ENCODE data around the gene UBE2U. TPM values are rescaled to one million over a fixed set of nuclear protein-coding genes. Genes with fewer than 3 reads are reported as not detected.

Gene UBE2U
- total RNA-seq, 1 donor from 2014 or later = not detected

- ATAC-seq = no peak
- intact Hi-C loops (cut with DNase I) = no loop called here
- no peak overlapping the region for H3K4me3 ChIP-seq
- DNase-seq = no peak
- H3K9me3 ChIP-seq = no peaks in the 10 kb centered on the region
- no peak for TF ChIP-seq CTCF (IDR thresholded peaks at IDR 0.05)
- H3K4me1 ChIP-seq = no peaks in the 10 kb centered on the region
- H3K36me3 ChIP-seq = no peaks in the 10 kb centered on the region
- no peaks in the 10 kb centered on the region for H3K27me3 ChIP-seq
- no peak overlapping the region for H3K27ac ChIP-seq
Measured at GRCh38 chr1:64183395-64184002, 19.9 kb upstream of the UBE2U start.

- no peak for TF ChIP-seq CTCF (IDR thresholded peaks at IDR 0.05)
- DNase-seq = no peak
- intact Hi-C loops (cut with DNase I) = no loop called here
- no peaks in the 10 kb centered on the region for H3K36me3 ChIP-seq
- no peak overlapping the region for H3K4me3 ChIP-seq
- no peak overlapping the region for H3K27ac ChIP-seq
- H3K9me3 ChIP-seq = no peaks in the 10 kb centered on the region
- no peaks in the 10 kb centered on the region for H3K4me1 ChIP-seq
- peak; percentile 44 for ATAC-seq
- no peaks in the 10 kb centered on the region for H3K27me3 ChIP-seq
Measured at GRCh38 chr1:64184003-64184440, 19.4 kb upstream of the UBE2U start.

- peak; percentile 79 for ATAC-seq
- Histone ChIP-seq H3K27me3 (no peaks in the 10 kb centered on the region), H3K36me3 (no peaks in the 10 kb centered on the region), H3K27ac (no peak overlapping the region), H3K4me1 (no peaks in the 10 kb centered on the region), H3K9me3 (no peaks in the 10 kb centered on the region), H3K4me3 (no peak overlapping the region)
- DNase-seq = peak; percentile 78
- intact Hi-C loops (cut with DNase I) = no loop called here
- TF ChIP-seq CTCF (IDR thresholded peaks at IDR 0.05) = no peak
Measured at GRCh38 chr1:64186138-64186897, 17.1 kb upstream of the UBE2U start.

GRCh38 chr1:64186898-64187280, 16.5 kb upstream of the UBE2U start:
- H3K27ac ChIP-seq = no peak overlapping the region
- ATAC-seq = no peak
- H3K4me1 ChIP-seq = no peaks in the 10 kb centered on the region
- no peak for TF ChIP-seq CTCF (IDR thresholded peaks at IDR 0.05)
- no peak overlapping the region for H3K4me3 ChIP-seq
- DNase-seq = no peak
- no peaks in the 10 kb centered on the region for H3K36me3 ChIP-seq
- intact Hi-C loops (cut with DNase I) = no loop called here
- H3K9me3 ChIP-seq = no peaks in the 10 kb centered on the region
- no peaks in the 10 kb centered on the region for H3K27me3 ChIP-seq

GRCh38 chr1:64187646-64188045, 15.8 kb upstream of the UBE2U start:
- Histone ChIP-seq H3K9me3 (no peaks in the 10 kb centered on the region), H3K27me3 (no peaks in the 10 kb centered on the region), H3K36me3 (no peaks in the 10 kb centered on the region), H3K4me3 (no peak overlapping the region), H3K4me1 (no peaks in the 10 kb centered on the region), H3K27ac (no peak overlapping the region)
- TF ChIP-seq CTCF (IDR thresholded peaks at IDR 0.05) = no peak
- intact Hi-C loops (cut with DNase I) = no loop called here
- DNase-seq (no peak), ATAC-seq (no peak)

All from upper lobe of right lung (tissue), 1 donor.